GM12874 (cell line): ENCODE results near the gene COX15.

ENCODE experiments used
- TF ChIP-seq, protein P1 (sequence below): IDR thresholded peaks from 2 replicates; pipeline ENCODE4 v1.5.1; 2011; ENCODE audit warnings: low read depth, mild to moderate bottlenecking, control low read depth, low read length, moderate library complexity; ENCODE audit not compliant: insufficient read depth

The COX15 gene

DNA sequence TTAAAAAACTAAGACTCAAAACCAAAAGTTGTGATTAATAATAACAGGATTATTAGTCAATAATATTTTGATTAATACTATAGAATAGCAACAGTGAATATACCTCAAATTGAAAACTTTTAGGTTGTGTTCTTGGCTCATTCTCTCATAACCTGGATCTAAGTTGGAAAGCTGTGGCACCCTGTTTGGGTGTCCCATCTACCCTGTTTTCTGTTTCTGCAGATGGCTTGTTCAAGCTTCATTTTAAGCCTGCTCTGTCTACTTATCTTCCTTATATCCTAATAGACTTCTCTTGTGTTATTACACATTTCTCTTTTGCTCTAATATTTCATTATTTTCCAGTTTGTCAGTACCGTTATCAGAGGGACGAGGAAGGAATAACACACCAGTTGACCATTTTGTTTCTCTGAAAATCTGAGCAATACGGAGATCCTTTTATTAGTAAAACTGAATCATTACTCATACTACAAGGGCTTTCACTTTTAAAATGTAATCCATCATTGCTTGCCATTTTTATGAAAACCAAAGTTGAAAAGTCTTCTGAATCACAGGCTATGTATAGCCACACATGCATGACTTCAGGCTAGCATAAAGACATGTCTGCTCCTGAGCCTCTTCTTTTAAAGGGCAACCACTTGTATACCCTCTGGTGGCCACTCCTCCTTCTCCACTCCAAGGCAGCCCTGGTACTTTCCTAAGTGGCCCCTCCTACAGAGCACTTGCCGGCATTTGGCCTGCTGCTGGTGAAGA lies 22.3 kb downstream of the COX15 start:
- TF ChIP-seq, protein P1, sequence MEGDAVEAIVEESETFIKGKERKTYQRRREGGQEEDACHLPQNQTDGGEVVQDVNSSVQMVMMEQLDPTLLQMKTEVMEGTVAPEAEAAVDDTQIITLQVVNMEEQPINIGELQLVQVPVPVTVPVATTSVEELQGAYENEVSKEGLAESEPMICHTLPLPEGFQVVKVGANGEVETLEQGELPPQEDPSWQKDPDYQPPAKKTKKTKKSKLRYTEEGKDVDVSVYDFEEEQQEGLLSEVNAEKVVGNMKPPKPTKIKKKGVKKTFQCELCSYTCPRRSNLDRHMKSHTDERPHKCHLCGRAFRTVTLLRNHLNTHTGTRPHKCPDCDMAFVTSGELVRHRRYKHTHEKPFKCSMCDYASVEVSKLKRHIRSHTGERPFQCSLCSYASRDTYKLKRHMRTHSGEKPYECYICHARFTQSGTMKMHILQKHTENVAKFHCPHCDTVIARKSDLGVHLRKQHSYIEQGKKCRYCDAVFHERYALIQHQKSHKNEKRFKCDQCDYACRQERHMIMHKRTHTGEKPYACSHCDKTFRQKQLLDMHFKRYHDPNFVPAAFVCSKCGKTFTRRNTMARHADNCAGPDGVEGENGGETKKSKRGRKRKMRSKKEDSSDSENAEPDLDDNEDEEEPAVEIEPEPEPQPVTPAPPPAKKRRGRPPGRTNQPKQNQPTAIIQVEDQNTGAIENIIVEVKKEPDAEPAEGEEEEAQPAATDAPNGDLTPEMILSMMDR: no peak

GRCh38 chr10:99708428-99709012 lies 23.4 kb downstream of the COX15 start:
- TF ChIP-seq, protein P1: no peak

GRCh38 chr10:99700649-99701048 lies 31.3 kb downstream of the COX15 start:
- TF ChIP-seq, protein P1: no peak

GRCh38 chr10:99698504-99699080 lies 33.3 kb downstream of the COX15 start:
- TF ChIP-seq, protein P1: peak; percentile 36; the same call in 1 of the 2 replicates

DNA sequence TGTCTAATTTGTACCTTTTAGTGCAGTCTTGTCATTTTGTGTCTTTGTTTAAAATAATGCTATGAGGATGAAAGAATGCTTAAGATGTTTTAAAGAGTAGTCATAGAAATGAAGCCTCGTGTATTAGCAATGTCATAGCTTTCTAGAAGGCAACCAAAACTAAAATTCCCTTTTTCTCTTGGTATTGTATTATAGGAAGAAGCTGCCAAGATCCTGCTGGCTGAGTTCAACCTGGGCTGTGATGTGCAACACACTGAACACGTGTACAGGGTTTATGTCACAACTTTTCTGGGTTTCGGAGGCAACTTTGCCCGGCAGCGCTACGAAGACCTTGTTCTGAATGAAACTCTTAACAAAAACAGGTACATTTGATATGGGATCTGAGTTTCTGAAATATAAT lies 36.2 kb downstream of the COX15 start:
- TF ChIP-seq, protein P1: no peak

GRCh38 chr10:99693933-99694583 lies 37.9 kb downstream of the COX15 start:
- TF ChIP-seq, protein P1: no peak

DNA sequence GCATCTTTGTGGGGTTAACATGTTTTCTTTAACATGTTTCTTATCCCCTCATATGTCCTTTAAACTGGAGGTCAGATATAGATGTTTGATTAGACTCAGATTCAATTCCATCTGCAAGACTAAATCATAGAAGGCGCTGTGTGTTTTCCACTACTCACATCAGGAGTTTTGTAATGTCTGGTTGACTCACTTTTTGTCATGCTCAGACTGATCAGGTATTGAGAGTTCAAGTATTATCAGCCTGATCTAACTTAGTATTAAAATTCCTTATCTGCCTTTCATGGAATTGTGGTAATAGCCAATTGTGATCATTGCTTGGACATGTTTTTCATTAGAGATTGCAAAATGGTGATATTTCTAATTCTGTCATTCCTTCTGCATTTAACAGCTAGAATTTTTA lies 42.5 kb downstream of the COX15 start:
- TF ChIP-seq, protein P1: no peak
